ENCODE measurements around the gene BRSK1. TPM values are rescaled to one million over a fixed set of nuclear protein-coding genes. Genes with fewer than 3 reads are reported as not detected.
"Not testable (repeated sequence)": the region's sequence is repeated elsewhere in the genome, so short reads cannot be mapped to it uniquely, and the experiment has no call there.

BRSK1 gene
- polyA plus RNA-seq, 1 donor from 2014 or later: 213 TPM

DNA sequence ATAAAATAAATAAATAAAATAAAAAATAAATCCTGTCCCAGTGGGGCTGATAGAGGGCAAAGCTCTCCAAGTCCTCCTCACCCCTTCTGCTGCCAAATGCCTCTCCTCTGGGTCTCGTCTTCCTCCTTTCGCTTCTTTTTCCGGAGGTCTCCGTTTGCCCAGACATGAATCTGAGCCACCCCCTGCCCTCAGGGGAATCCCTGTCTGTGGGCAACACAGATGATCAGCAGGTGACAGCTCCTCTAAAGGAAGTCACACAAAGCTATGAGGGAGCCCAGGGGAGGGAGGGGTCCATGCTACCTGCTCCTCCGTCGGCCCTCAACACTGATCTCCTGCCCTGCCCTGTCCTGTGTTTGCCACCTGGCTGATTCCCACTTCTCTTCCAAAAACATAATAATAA, 40.9 kb downstream of the BRSK1 start:
- Histone ChIP-seq H3F3A (ENCODE audit: insufficient read depth, low read length, poor library complexity, severe bottlenecking) (no peaks in the 10 kb centered on the region), H3K9ac (ENCODE audit: low read length) (no peak overlapping the region), H3K9me3 (ENCODE audit: low read length) (no peaks in the 10 kb centered on the region), H3K79me2 (replicated peaks; ENCODE audit: insufficient read depth, low read length) (no peaks in the 10 kb centered on the region), H3K27me3 (ENCODE audit: insufficient read depth, low read depth, low read length) (no peaks in the 10 kb centered on the region), H3K9me2 (ENCODE audit: insufficient read depth, low read length) (no peaks in the 10 kb centered on the region), H3K27ac (ENCODE audit: low read length) (no peak overlapping the region), H4K20me1 (ENCODE audit: insufficient read depth) (no peaks in the 10 kb centered on the region), H3K4me2 (ENCODE audit: low read length) (no peak overlapping the region), H3K4me3 (ENCODE audit: low read length) (no peak overlapping the region), H2AFZ (ENCODE audit: low read depth, low read length) (no peak overlapping the region), H3K36me3 (ENCODE audit: insufficient read depth, low read length) (no peaks in the 10 kb centered on the region)
- TF ChIP-seq TAF1 (IDR thresholded peaks at IDR 0.05; ENCODE audit: low read depth): no peak
- no peak for TF ChIP-seq CTCF (IDR thresholded peaks at IDR 0.05; ENCODE audit: poor library complexity, severe bottlenecking)
- TF ChIP-seq EZH2 (IDR thresholded peaks at IDR 0.05; ENCODE audit: borderline replicate concordance, insufficient read depth, low read length, poor library complexity, severe bottlenecking): no peak
- TF ChIP-seq SMC3 (conservative IDR thresholded peaks at IDR 0.05; ENCODE audit: poor library complexity): no peak
- TF ChIP-seq POLR2AphosphoS5 (IDR thresholded peaks at IDR 0.05): no peak

GRCh38 chr19:55325172-55325571, 41.4 kb downstream of the BRSK1 start, which contains the start of gene TMEM150B:
Gene TMEM150B (minus strand): TSS chr19:55325341. CDS start chr19:55321036, 4,305 bp downstream.
- Histone ChIP-seq H3F3A (ENCODE audit: insufficient read depth, low read length, poor library complexity, severe bottlenecking) (no peaks in the 10 kb centered on the region), H3K9me3 (ENCODE audit: low read length) (no peaks in the 10 kb centered on the region), H4K20me1 (ENCODE audit: insufficient read depth) (no peaks in the 10 kb centered on the region), H3K9me2 (ENCODE audit: insufficient read depth, low read length) (no peaks in the 10 kb centered on the region), H2AFZ (ENCODE audit: low read depth, low read length) (no peak within 1 kb of the TSS), H3K79me2 (replicated peaks; ENCODE audit: insufficient read depth, low read length) (no peaks in the 10 kb centered on the region), H3K27ac (ENCODE audit: low read length) (no peak within 1 kb of the TSS), H3K27me3 (ENCODE audit: insufficient read depth, low read depth, low read length) (no peaks in the 10 kb centered on the region), H3K9ac (ENCODE audit: low read length) (no peak within 1 kb of the TSS), H3K4me3 (ENCODE audit: low read length) (no peak within 1 kb of the TSS), H3K36me3 (ENCODE audit: insufficient read depth, low read length) (no peaks in the 10 kb centered on the region), H3K4me2 (ENCODE audit: low read length) (no peak within 1 kb of the TSS)
- TF ChIP-seq EP300 (conservative IDR thresholded peaks at IDR 0.05; ENCODE audit: poor library complexity, severe bottlenecking) (no peak), TAF1 (IDR thresholded peaks at IDR 0.05; ENCODE audit: low read depth) (no peak), MXI1 (conservative IDR thresholded peaks at IDR 0.05; ENCODE audit: poor library complexity, severe bottlenecking) (no peak), CTCF (IDR thresholded peaks at IDR 0.05; ENCODE audit: poor library complexity, severe bottlenecking) (no peak), POLR2AphosphoS5 (IDR thresholded peaks at IDR 0.05) (no peak), RAD21 (conservative IDR thresholded peaks at IDR 0.05) (no peak), SMC3 (conservative IDR thresholded peaks at IDR 0.05; ENCODE audit: poor library complexity) (no peak), EZH2 (IDR thresholded peaks at IDR 0.05; ENCODE audit: borderline replicate concordance, insufficient read depth, low read length, poor library complexity, severe bottlenecking) (no peak)
- TF ChIP-seq, protein P1, sequence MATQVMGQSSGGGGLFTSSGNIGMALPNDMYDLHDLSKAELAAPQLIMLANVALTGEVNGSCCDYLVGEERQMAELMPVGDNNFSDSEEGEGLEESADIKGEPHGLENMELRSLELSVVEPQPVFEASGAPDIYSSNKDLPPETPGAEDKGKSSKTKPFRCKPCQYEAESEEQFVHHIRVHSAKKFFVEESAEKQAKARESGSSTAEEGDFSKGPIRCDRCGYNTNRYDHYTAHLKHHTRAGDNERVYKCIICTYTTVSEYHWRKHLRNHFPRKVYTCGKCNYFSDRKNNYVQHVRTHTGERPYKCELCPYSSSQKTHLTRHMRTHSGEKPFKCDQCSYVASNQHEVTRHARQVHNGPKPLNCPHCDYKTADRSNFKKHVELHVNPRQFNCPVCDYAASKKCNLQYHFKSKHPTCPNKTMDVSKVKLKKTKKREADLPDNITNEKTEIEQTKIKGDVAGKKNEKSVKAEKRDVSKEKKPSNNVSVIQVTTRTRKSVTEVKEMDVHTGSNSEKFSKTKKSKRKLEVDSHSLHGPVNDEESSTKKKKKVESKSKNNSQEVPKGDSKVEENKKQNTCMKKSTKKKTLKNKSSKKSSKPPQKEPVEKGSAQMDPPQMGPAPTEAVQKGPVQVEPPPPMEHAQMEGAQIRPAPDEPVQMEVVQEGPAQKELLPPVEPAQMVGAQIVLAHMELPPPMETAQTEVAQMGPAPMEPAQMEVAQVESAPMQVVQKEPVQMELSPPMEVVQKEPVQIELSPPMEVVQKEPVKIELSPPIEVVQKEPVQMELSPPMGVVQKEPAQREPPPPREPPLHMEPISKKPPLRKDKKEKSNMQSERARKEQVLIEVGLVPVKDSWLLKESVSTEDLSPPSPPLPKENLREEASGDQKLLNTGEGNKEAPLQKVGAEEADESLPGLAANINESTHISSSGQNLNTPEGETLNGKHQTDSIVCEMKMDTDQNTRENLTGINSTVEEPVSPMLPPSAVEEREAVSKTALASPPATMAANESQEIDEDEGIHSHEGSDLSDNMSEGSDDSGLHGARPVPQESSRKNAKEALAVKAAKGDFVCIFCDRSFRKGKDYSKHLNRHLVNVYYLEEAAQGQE (IDR thresholded peaks at IDR 0.05; ENCODE audit: borderline replicate concordance): no peak

DNA sequence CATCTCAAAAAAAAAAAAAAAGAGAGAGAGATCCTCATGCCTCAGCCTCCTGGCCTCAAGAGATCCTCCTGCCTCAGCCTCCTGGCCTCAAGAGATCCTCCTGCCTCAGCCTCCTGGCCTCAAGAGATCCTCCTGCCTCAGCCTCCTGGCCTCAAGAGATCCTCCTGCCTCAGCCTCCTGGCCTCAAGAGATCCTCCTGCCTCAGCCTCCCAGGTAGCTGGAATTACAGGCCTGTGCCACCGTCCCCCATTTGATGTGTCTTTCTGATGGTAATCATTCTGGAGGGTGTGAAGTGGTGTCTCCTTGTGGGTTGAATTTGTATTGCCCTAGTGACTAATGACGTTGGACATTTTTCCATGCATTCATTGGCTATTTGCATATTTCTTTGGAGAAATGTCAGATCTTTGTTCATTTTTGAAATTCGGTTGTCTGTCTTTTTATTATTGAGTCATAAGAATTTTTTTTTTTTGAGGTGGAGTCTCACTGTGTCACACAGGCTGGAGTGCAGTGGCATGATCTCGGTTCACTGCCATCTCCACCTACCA, 45.0 kb downstream of the BRSK1 start:
- not testable (repeated sequence) for H3K27ac ChIP-seq (ENCODE audit: low read length); H3K9me3 ChIP-seq (ENCODE audit: low read length); H3K9ac ChIP-seq (ENCODE audit: low read length); H3F3A ChIP-seq (ENCODE audit: insufficient read depth, low read length, poor library complexity, severe bottlenecking); H3K9me2 ChIP-seq (ENCODE audit: insufficient read depth, low read length); H3K4me2 ChIP-seq (ENCODE audit: low read length); H2AFZ ChIP-seq (ENCODE audit: low read depth, low read length); H4K20me1 ChIP-seq (ENCODE audit: insufficient read depth); H3K79me2 ChIP-seq (replicated peaks; ENCODE audit: insufficient read depth, low read length); H3K36me3 ChIP-seq (ENCODE audit: insufficient read depth, low read length); H3K4me3 ChIP-seq (ENCODE audit: low read length); H3K27me3 ChIP-seq (ENCODE audit: insufficient read depth, low read depth, low read length)

- not testable (repeated sequence) for H3K9me2 ChIP-seq (ENCODE audit: insufficient read depth, low read length); H3K79me2 ChIP-seq (replicated peaks; ENCODE audit: insufficient read depth, low read length); H3K27ac ChIP-seq (ENCODE audit: low read length); H3K27me3 ChIP-seq (ENCODE audit: insufficient read depth, low read depth, low read length); H3K4me3 ChIP-seq (ENCODE audit: low read length); H3K36me3 ChIP-seq (ENCODE audit: insufficient read depth, low read length); H3F3A ChIP-seq (ENCODE audit: insufficient read depth, low read length, poor library complexity, severe bottlenecking); H3K4me2 ChIP-seq (ENCODE audit: low read length); H2AFZ ChIP-seq (ENCODE audit: low read depth, low read length); H3K9me3 ChIP-seq (ENCODE audit: low read length); H4K20me1 ChIP-seq (ENCODE audit: insufficient read depth); H3K9ac ChIP-seq (ENCODE audit: low read length)
These were observed 46.0 kb downstream of the BRSK1 start for GRCh38 chr19:55329791-55330190.

All from neural cell (in vitro differentiated cells).